Kidney (tissue), 14 donors: Measurements from ENCODE around the gene SLC27A1. TPM values are rescaled to one million over a fixed set of nuclear protein-coding genes. Genes with fewer than 3 reads are reported as not detected.

Experiments used
- DNase-seq, 5 donors: peaks; one replicate each; pipeline ENCODE4 v3.0.0-alpha.2; 2013 to 2020
- FAIRE-seq: peaks from 2 replicates; lab custom pipeline; 2012; peaks lifted over from hg19 to GRCh38; lab: Jason Lieb, UNC
- H3K27ac ChIP-seq, 2 donors: one replicate each; pipeline ENCODE4 v1.7.0; 2013; ENCODE audit warnings: low read depth in 2 of 2, low read length in 2 of 2, inconsistent platforms in 1 of 2
- H3K27me3 ChIP-seq: one replicate; pipeline ENCODE4 v1.7.1; 2013; ENCODE audit warnings: low read length, inconsistent platforms; ENCODE audit not compliant: control insufficient read depth, insufficient read depth
- H3K36me3 ChIP-seq, 3 donors: one replicate each; pipeline versions ENCODE4 v1.7.0 to v1.7.1; 2013; ENCODE audit warnings: low read length in 3 of 3, control low read depth in 1 of 3, inconsistent platforms in 1 of 3; ENCODE audit not compliant: insufficient read depth in 3 of 3, control insufficient read depth in 2 of 3
- H3K4me1 ChIP-seq, 3 donors: one replicate each; pipeline versions ENCODE4 v1.7.0 to v1.7.1; 2013; ENCODE audit warnings: low read length in 3 of 3, inconsistent platforms in 1 of 3, low read depth in 1 of 3; ENCODE audit not compliant: control insufficient read depth in 2 of 3, insufficient read depth in 2 of 3
- H3K4me3 ChIP-seq, 3 donors: one replicate each; pipeline versions ENCODE4 v1.7.0 to v1.8.1; 2013; ENCODE audit warnings: low read length in 3 of 3, control low read depth in 1 of 3, inconsistent platforms in 1 of 3
- H3K9ac ChIP-seq, 3 donors: one replicate each; pipeline versions ENCODE4 v1.7.0 to v1.7.1; 2013; ENCODE audit warnings: low read length in 3 of 3, control low read depth in 1 of 3, inconsistent platforms in 1 of 3
- H3K9me3 ChIP-seq, 3 donors: one replicate each; pipeline versions ENCODE4 v1.7.0 to v1.7.1; 2013; ENCODE audit warnings: low read length in 3 of 3, control low read depth in 1 of 3, inconsistent platforms in 1 of 3; ENCODE audit not compliant: control insufficient read depth in 2 of 3, insufficient read depth in 1 of 3
- CTCF ChIP-seq: IDR thresholded peaks from 3 replicates; pipeline ENCODE4 v1.5.1; 2012; ENCODE audit warnings: mild to moderate bottlenecking, moderate library complexity, borderline replicate concordance; ENCODE audit not compliant: insufficient read depth; ENCODE audit errors: extremely low read depth
- intact Hi-C: fragments of 100-400 bp; cut with DNase I; formaldehyde crosslinking; loops from one replicate; pipeline ENCODE4 v1.11.1; 2022
- polyA plus RNA-seq: library from polyadenylated mRNA; stranded (reverse); fragments of 350-450 nt; fragmentation: Illumina TruSeq; extraction: RNeasy Lipid Tissue Mini Kit (QIAGEN cat#74804); gene quantifications from one replicate; pipeline ENCODE4 v1.2.3, GENCODE V29; 2014; ENCODE audit warnings: low read depth, low replicate concordance; ENCODE audit not compliant: insufficient read depth
- total RNA-seq: library from RNA; stranded (reverse); fragmentation: NEBNext Ultra II Directional; extraction: Animal tissue kit (Norgen Biotek cat#: 25700); gene quantifications from one replicate; pipeline ENCODE4 v1.2.1, GENCODE V29; 2021
- donor health status: control.
- donor health status: control.
- donor health status: control.
- donor health status: control.
- donor health status: control.
- donor health status: DM: yes; HTN: yes; CAD: no.
- donor health status: Normal renal cell carcinoma (clear cell type).

SLC27A1 gene
- total and polyA plus RNA-seq, 2 donors from 2014 or later = 16.9 to 21.9 TPM

- no peak for TF ChIP-seq CTCF
- no peak for FAIRE-seq
- H3K27me3 ChIP-seq = no peaks in the 10 kb centered on the region
- no peak overlapping the region for H3K4me3 ChIP-seq
- H3K27ac ChIP-seq = peak overlapping the region in 1 of 2 donors; percentile 37
- intact Hi-C loops = no loop called here
- no peaks in the 10 kb centered on the region for H3K36me3 ChIP-seq
- peak in 1 of 5 donors; percentile 47 for DNase-seq
- H3K4me1 ChIP-seq = peaks cover 0 to 7% (median 0%) of the 10 kb centered on the region in 3 donors
- no peaks in the 10 kb centered on the region for H3K9me3 ChIP-seq
- no peak overlapping the region for H3K9ac ChIP-seq
Measured at GRCh38 chr19:17489392-17490030, 19.2 kb downstream of the SLC27A1 start.

- FAIRE-seq (no peak), DNase-seq (peak in 2 of 5 donors; percentile 39 to 49)
- no peak overlapping the region for H3K27ac ChIP-seq
- H3K4me3 ChIP-seq = no peak overlapping the region
- no peaks in the 10 kb centered on the region for H3K36me3 ChIP-seq
- intact Hi-C loops = no loop called here
- TF ChIP-seq CTCF = no peak
- H3K27me3 ChIP-seq = no peaks in the 10 kb centered on the region
- no peaks in the 10 kb centered on the region for H3K9me3 ChIP-seq
- H3K9ac ChIP-seq = no peak overlapping the region
- H3K4me1 ChIP-seq = peaks cover 0 to 7% (median 0%) of the 10 kb centered on the region in 3 donors
Measured at GRCh38 chr19:17490411-17490810, 20.1 kb downstream of the SLC27A1 start.

- H3K4me1 ChIP-seq = peaks cover 0 to 7% (median 0%) of the 10 kb centered on the region in 3 donors
- no peaks in the 10 kb centered on the region for H3K9me3 ChIP-seq
- H3K27ac ChIP-seq = no peak overlapping the region
- intact Hi-C loops = no loop called here
- no peak for DNase-seq
- FAIRE-seq = no peak
- TF ChIP-seq CTCF = no peak
- H3K36me3 ChIP-seq = no peaks in the 10 kb centered on the region
- no peaks in the 10 kb centered on the region for H3K27me3 ChIP-seq
- H3K4me3 ChIP-seq = no peak overlapping the region
- H3K9ac ChIP-seq = no peak overlapping the region
Measured at GRCh38 chr19:17491287-17491686, 21.0 kb downstream of the SLC27A1 start.
